ENCODE measurements around the gene FAM53A. TPM values are rescaled to one million over a fixed set of nuclear protein-coding genes. Genes with fewer than 3 reads are reported as not detected.
A peak's percentile ranks its signal among the peaks of the same experiment; 100 is the strongest.

Gene FAM53A
- total and polyA plus RNA-seq, 4 experiments from 2014 or later, result 0.89 to 2.8 (median 1.7) TPM

- H3K9me3 Mint-ChIP-seq, result no peaks in the 10 kb centered on the region
Measured at GRCh38 chr4:1622956-1623355, 61.2 kb downstream of the FAM53A start.

GRCh38 chr4:1622238-1622637 is 61.9 kb downstream of the FAM53A start:
- H3K9me3 Mint-ChIP-seq, result peaks cover 0 to 6% (median 2%) of the 10 kb centered on the region in 8 donors

More at GRCh38 chr4:1622956-1623355, 61.2 kb downstream of the FAM53A start:
- H3K27ac ChIP-seq (ENCODE audit: low read depth, low read length), result no peak overlapping the region
- DNase-seq, result peak in 1 of 5 donors; percentile 6
- no peak overlapping the region for H3K4me3 ChIP-seq (ENCODE audit: low read length in 2 of 2)
- H3K27me3 ChIP-seq (ENCODE audit: insufficient read depth, low read length), result no peaks in the 10 kb centered on the region
- H3K27ac Mint-ChIP-seq, result no peak overlapping the region
- H3K4me1 ChIP-seq (ENCODE audit: insufficient read depth, low read length), result peaks cover 6% of the 10 kb centered on the region
- ChIA-PET CTCF (ENCODE audit: partially characterized antibody) (no interaction called here), POLR2A (ENCODE audit: partially characterized antibody) (no interaction called here)
- no peaks in the 10 kb centered on the region for H3K9me3 ChIP-seq (ENCODE audit: control insufficient read depth in 1 of 2, low read length in 2 of 2)
- H3K4me1 Mint-ChIP-seq, result peaks cover 0 to 8% (median 6%) of the 10 kb centered on the region in 4 donors
- no peaks in the 10 kb centered on the region for H3K27me3 Mint-ChIP-seq
- H3K4me3 Mint-ChIP-seq, result no peak overlapping the region
- intact Hi-C loops (cut with micrococcal nuclease), result no loop called here
- no peaks in the 10 kb centered on the region for H3K36me3 ChIP-seq (ENCODE audit: insufficient read depth, low read length)
- no peaks in the 10 kb centered on the region for H3K36me3 Mint-ChIP-seq

GRCh38 chr4:1621526-1621925 is 62.6 kb downstream of the FAM53A start:
- peaks cover 7 to 13% (median 10%) of the 10 kb centered on the region in 4 donors for H3K4me1 Mint-ChIP-seq
- peak in 1 of 5 donors; percentile 7 for DNase-seq
- no peaks in the 10 kb centered on the region for H3K27me3 Mint-ChIP-seq
- H3K27ac ChIP-seq (ENCODE audit: low read depth, low read length), result no peak overlapping the region
- no peaks in the 10 kb centered on the region for H3K27me3 ChIP-seq (ENCODE audit: insufficient read depth, low read length)
- no peak overlapping the region for H3K27ac Mint-ChIP-seq
- H3K9me3 Mint-ChIP-seq, result peaks cover 0 to 8% (median 2%) of the 10 kb centered on the region in 8 donors
- POLR2A ChIA-PET (ENCODE audit: partially characterized antibody), result no interaction called here
- intact Hi-C loops (cut with micrococcal nuclease), result no loop called here
- CTCF ChIA-PET (ENCODE audit: partially characterized antibody), result no interaction called here
- H3K9me3 ChIP-seq (ENCODE audit: control insufficient read depth in 1 of 2, low read length in 2 of 2), result no peaks in the 10 kb centered on the region
- peaks cover 13% of the 10 kb centered on the region for H3K4me1 ChIP-seq (ENCODE audit: insufficient read depth, low read length)
- no peak overlapping the region for H3K4me3 Mint-ChIP-seq
- no peak overlapping the region for H3K4me3 ChIP-seq (ENCODE audit: low read length in 2 of 2)
- H3K36me3 ChIP-seq (ENCODE audit: insufficient read depth, low read length), result no peaks in the 10 kb centered on the region
- no peaks in the 10 kb centered on the region for H3K36me3 Mint-ChIP-seq

More at GRCh38 chr4:1622238-1622637, 61.9 kb downstream of the FAM53A start:
- ChIA-PET CTCF (ENCODE audit: partially characterized antibody) (no interaction called here), POLR2A (ENCODE audit: partially characterized antibody) (no interaction called here)
- intact Hi-C loops (cut with micrococcal nuclease), result no loop called here
- H3K4me1 ChIP-seq (ENCODE audit: insufficient read depth, low read length), result peaks cover 6% of the 10 kb centered on the region
- no peaks in the 10 kb centered on the region for H3K36me3 ChIP-seq (ENCODE audit: insufficient read depth, low read length)
- Mint-ChIP-seq H3K4me1 (peaks cover 6 to 12% (median 7%) of the 10 kb centered on the region in 4 donors), H3K27me3 (no peaks in the 10 kb centered on the region), H3K4me3 (no peak overlapping the region), H3K27ac (no peak overlapping the region), H3K36me3 (no peaks in the 10 kb centered on the region)
- no peak overlapping the region for H3K4me3 ChIP-seq (ENCODE audit: low read length in 2 of 2)
- H3K27me3 ChIP-seq (ENCODE audit: insufficient read depth, low read length), result no peaks in the 10 kb centered on the region
- DNase-seq, result no peak
- H3K9me3 ChIP-seq (ENCODE audit: control insufficient read depth in 1 of 2, low read length in 2 of 2), result no peaks in the 10 kb centered on the region
- no peak overlapping the region for H3K27ac ChIP-seq (ENCODE audit: low read depth, low read length)

GRCh38 chr4:1619151-1619672 is 64.9 kb downstream of the FAM53A start:
- Histone ChIP-seq H3K36me3 (ENCODE audit: insufficient read depth, low read length) (no peaks in the 10 kb centered on the region), H3K27ac (ENCODE audit: low read depth, low read length) (no peak overlapping the region), H3K4me1 (ENCODE audit: insufficient read depth, low read length) (peaks cover 33% of the 10 kb centered on the region), H3K27me3 (ENCODE audit: insufficient read depth, low read length) (no peaks in the 10 kb centered on the region), H3K9me3 (ENCODE audit: control insufficient read depth in 1 of 2, low read length in 2 of 2) (no peaks in the 10 kb centered on the region), H3K4me3 (ENCODE audit: low read length in 2 of 2) (no peak overlapping the region)
- peaks cover 0 to 2% of the 10 kb centered on the region in 2 donors for H3K27me3 Mint-ChIP-seq
- no peak overlapping the region for H3K4me3 Mint-ChIP-seq
- CTCF ChIA-PET (ENCODE audit: partially characterized antibody), result no interaction called here
- no peak overlapping the region for H3K27ac Mint-ChIP-seq
- H3K4me1 Mint-ChIP-seq, result peaks cover 25 to 35% (median 29%) of the 10 kb centered on the region in 4 donors
- POLR2A ChIA-PET (ENCODE audit: partially characterized antibody), result interaction anchor here (1.5 to 2.3 kb wide), 2 partner anchors 10 to 14 kb away, joined by 5 to 8 read pairs; no protein-coding TSS in a partner anchor
- intact Hi-C loops (cut with micrococcal nuclease), result no loop called here
- peaks cover 2 to 22% (median 8%) of the 10 kb centered on the region in 8 donors for H3K9me3 Mint-ChIP-seq
- no peaks in the 10 kb centered on the region for H3K36me3 Mint-ChIP-seq
- no peak for DNase-seq

GRCh38 chr4:1618438-1618837 is 65.7 kb downstream of the FAM53A start:
- DNase-seq, result no peak
- Mint-ChIP-seq H3K4me3 (no peak overlapping the region), H3K9me3 (peaks cover 2 to 22% (median 9%) of the 10 kb centered on the region in 8 donors), H3K36me3 (no peaks in the 10 kb centered on the region), H3K4me1 (peaks cover 25 to 40% (median 33%) of the 10 kb centered on the region in 4 donors), H3K27me3 (peaks cover 0 to 2% of the 10 kb centered on the region in 2 donors), H3K27ac (no peak overlapping the region)
- no peaks in the 10 kb centered on the region for H3K27me3 ChIP-seq (ENCODE audit: insufficient read depth, low read length)
- no peaks in the 10 kb centered on the region for H3K9me3 ChIP-seq (ENCODE audit: control insufficient read depth in 1 of 2, low read length in 2 of 2)
- H3K4me1 ChIP-seq (ENCODE audit: insufficient read depth, low read length), result peaks cover 33% of the 10 kb centered on the region
- CTCF ChIA-PET (ENCODE audit: partially characterized antibody), result no interaction called here
- intact Hi-C loops (cut with micrococcal nuclease), result no loop called here
- no peaks in the 10 kb centered on the region for H3K36me3 ChIP-seq (ENCODE audit: insufficient read depth, low read length)
- POLR2A ChIA-PET (ENCODE audit: partially characterized antibody), result interaction anchor here (1.5 to 2.3 kb wide), 2 partner anchors 11 to 13 kb away, joined by 5 to 8 read pairs; no protein-coding TSS in a partner anchor
- no peak overlapping the region for H3K4me3 ChIP-seq (ENCODE audit: low read length in 2 of 2)
- H3K27ac ChIP-seq (ENCODE audit: low read depth, low read length), result no peak overlapping the region

GRCh38 chr4:1616557-1616930 is 67.6 kb downstream of the FAM53A start:
- no peak for DNase-seq
- Mint-ChIP-seq H3K9me3 (peaks cover 2 to 22% (median 9%) of the 10 kb centered on the region in 8 donors), H3K27me3 (peaks cover 0 to 2% of the 10 kb centered on the region in 2 donors), H3K36me3 (no peaks in the 10 kb centered on the region), H3K27ac (peak overlapping the region in 5 of 7 donors; percentile 30 to 97 (median 74)), H3K4me1 (peaks cover 26 to 40% (median 34%) of the 10 kb centered on the region in 4 donors), H3K4me3 (peak overlapping the region in 2 of 8 donors; percentile 1 to 66)
- Histone ChIP-seq H3K36me3 (ENCODE audit: insufficient read depth, low read length) (no peaks in the 10 kb centered on the region), H3K27me3 (ENCODE audit: insufficient read depth, low read length) (no peaks in the 10 kb centered on the region), H3K4me3 (ENCODE audit: low read length in 2 of 2) (no peak overlapping the region), H3K4me1 (ENCODE audit: insufficient read depth, low read length) (peaks cover 33% of the 10 kb centered on the region), H3K9me3 (ENCODE audit: control insufficient read depth in 1 of 2, low read length in 2 of 2) (no peaks in the 10 kb centered on the region), H3K27ac (ENCODE audit: low read depth, low read length) (no peak overlapping the region)
- intact Hi-C loops (cut with micrococcal nuclease), result loop anchor here (1.0 kb wide), 1 partner anchor 11 kb away; no protein-coding TSS in a partner anchor
- POLR2A ChIA-PET (ENCODE audit: partially characterized antibody), result interaction anchor here (1.0 to 1.8 kb wide), 2 partner anchors 11 to 13 kb away, joined by 3 to 10 read pairs; no protein-coding TSS in a partner anchor
- CTCF ChIA-PET (ENCODE audit: partially characterized antibody), result interaction anchor here (0.8 to 1.2 kb wide), 2 partner anchors 28 to 261 kb away, joined by 3 to 6 read pairs; no protein-coding TSS in a partner anchor

- intact Hi-C loops (cut with micrococcal nuclease), result loop anchor here (1.0 kb wide), 1 partner anchor 11 kb away; no protein-coding TSS in a partner anchor
- Histone ChIP-seq H3K36me3 (ENCODE audit: insufficient read depth, low read length) (no peaks in the 10 kb centered on the region), H3K27me3 (ENCODE audit: insufficient read depth, low read length) (no peaks in the 10 kb centered on the region), H3K9me3 (ENCODE audit: control insufficient read depth in 1 of 2, low read length in 2 of 2) (no peaks in the 10 kb centered on the region), H3K4me1 (ENCODE audit: insufficient read depth, low read length) (peaks cover 33% of the 10 kb centered on the region), H3K4me3 (ENCODE audit: low read length in 2 of 2) (no peak overlapping the region), H3K27ac (ENCODE audit: low read depth, low read length) (no peak overlapping the region)
- H3K36me3 Mint-ChIP-seq, result no peaks in the 10 kb centered on the region
- H3K27ac Mint-ChIP-seq, result peak overlapping the region; percentile 68 to 97 (median 87)
- H3K9me3 Mint-ChIP-seq, result peaks cover 2 to 22% (median 9%) of the 10 kb centered on the region in 8 donors
- H3K4me1 Mint-ChIP-seq, result peaks cover 26 to 40% (median 34%) of the 10 kb centered on the region in 4 donors
- DNase-seq, result peak in 4 of 5 donors; percentile 7 to 47 (median 34)
- POLR2A ChIA-PET (ENCODE audit: partially characterized antibody), result interaction anchor here (1.0 to 1.8 kb wide), 2 partner anchors 11 to 13 kb away, joined by 3 to 10 read pairs; no protein-coding TSS in a partner anchor
- CTCF ChIA-PET (ENCODE audit: partially characterized antibody), result interaction anchor here (0.8 kb wide), 1 partner anchor 27 kb away, joined by 3 read pairs; no protein-coding TSS in a partner anchor
- H3K27me3 Mint-ChIP-seq, result peaks cover 0 to 2% of the 10 kb centered on the region in 2 donors
- peak overlapping the region; percentile 1 to 75 (median 67) for H3K4me3 Mint-ChIP-seq
Measured at GRCh38 chr4:1615786-1616556, 68.1 kb downstream of the FAM53A start.
